GM12872 (cell line): ENCODE results near the gene TSPAN1.

Source experiments
- TF ChIP-seq, protein P1 (sequence below): IDR thresholded peaks from 3 replicates; pipeline ENCODE4 v1.5.1; 2011; ENCODE audit warnings: low read depth, mild to moderate bottlenecking, low read length, moderate library complexity; ENCODE audit not compliant: insufficient read depth

Gene TSPAN1

GRCh38 chr1:46152016-46152415, 22.9 kb upstream of the TSPAN1 start:
- TF ChIP-seq, protein P1, sequence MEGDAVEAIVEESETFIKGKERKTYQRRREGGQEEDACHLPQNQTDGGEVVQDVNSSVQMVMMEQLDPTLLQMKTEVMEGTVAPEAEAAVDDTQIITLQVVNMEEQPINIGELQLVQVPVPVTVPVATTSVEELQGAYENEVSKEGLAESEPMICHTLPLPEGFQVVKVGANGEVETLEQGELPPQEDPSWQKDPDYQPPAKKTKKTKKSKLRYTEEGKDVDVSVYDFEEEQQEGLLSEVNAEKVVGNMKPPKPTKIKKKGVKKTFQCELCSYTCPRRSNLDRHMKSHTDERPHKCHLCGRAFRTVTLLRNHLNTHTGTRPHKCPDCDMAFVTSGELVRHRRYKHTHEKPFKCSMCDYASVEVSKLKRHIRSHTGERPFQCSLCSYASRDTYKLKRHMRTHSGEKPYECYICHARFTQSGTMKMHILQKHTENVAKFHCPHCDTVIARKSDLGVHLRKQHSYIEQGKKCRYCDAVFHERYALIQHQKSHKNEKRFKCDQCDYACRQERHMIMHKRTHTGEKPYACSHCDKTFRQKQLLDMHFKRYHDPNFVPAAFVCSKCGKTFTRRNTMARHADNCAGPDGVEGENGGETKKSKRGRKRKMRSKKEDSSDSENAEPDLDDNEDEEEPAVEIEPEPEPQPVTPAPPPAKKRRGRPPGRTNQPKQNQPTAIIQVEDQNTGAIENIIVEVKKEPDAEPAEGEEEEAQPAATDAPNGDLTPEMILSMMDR = no peak

DNA sequence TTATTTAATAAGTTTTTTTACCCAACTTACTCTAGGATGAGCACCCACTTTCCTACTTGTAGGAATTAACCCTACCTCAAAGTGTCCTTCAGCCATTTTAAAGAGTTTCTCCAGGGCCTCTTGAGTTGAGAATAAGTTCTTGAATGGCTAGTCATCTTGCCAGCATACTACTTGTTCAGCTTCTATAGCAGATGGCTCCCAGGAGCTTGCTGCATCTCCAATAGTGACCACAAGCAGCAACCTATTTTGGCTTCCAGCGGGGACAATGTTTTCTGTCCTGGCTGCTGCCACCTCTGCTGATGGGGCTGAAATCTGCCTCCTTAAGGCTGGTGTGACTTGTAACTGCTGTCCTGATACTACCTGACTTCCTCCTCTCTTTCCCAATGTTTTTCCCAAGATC, 21.7 kb upstream of the TSPAN1 start:
- TF ChIP-seq, protein P1 = no peak

- TF ChIP-seq, protein P1 = no peak
These were observed 21.2 kb upstream of the TSPAN1 start for GRCh38 chr1:46153732-46154131.

DNA sequence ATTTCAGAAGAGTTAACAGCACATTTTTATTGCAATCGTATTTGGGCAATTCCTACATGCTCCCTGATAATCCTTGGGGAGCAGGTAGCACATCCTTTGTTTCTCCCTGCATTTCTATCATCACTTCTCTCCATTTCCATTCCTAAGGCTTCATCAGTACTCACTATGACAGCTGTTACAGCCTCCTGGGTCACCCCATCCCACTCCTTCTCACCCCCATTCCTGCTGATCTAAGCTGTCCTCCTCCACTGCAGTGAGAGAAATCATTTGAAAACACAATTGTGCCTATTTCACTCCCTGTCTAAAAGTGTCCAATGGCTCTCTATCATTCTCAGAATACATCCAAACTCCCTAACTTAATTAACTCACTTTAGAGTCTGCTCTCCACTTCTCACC, 17.0 kb upstream of the TSPAN1 start:
- TF ChIP-seq, protein P1 = no peak

GRCh38 chr1:46158312-46159281, 16.3 kb upstream of the TSPAN1 start:
- TF ChIP-seq, protein P1 = no peak

DNA sequence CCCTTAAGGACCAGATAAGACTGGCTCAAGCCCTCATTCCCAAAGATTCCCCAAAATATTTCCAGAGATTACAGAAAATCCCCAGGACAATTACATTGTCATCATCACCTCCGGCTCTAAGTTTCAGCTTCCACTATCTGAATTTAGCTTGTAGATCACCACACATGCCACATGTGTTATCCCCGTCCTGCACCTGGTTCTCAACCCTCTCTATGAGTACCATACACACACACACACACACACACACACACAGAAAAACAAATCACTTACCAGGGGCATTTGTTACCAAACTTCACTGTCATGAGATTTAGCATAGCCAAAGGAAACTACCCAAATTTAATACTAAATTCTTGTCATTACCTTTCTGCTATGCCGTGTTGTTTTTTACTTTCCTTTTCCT, 15.4 kb upstream of the TSPAN1 start:
- TF ChIP-seq, protein P1 = no peak

DNA sequence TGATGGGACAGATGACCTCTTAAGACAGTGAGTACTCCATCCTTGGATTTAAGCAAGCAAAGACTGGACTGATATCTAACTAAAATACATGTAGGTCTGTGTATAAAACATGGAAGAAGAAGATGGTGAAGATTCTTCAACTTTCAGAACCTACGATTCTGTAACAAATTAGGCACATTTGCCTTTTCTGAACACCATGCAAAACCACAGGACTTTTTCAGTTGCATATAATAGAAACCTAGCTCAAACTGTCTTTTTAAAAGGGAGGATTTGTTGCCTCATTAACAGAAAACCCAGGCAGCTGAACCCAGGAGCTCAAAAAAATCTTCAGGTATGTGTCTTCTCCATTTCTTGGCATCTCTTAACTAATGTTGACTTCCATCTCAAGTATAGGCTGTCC, 14.7 kb upstream of the TSPAN1 start:
- TF ChIP-seq, protein P1 = no peak
